Measurements from ENCODE around the gene GREB1.

The GREB1 gene

GRCh38 chr2:11669454-11670291 is 135.8 kb downstream of the GREB1 start, which contains the start of gene NTSR2:
TSS of gene NTSR2 (minus strand) at chr2:11670195. CDS start at chr2:11670129, 66 bp downstream.
- no peak for TF ChIP-seq CTCF (IDR thresholded peaks at IDR 0.05; ENCODE audit: low read depth, low read length)
- Histone ChIP-seq H3K4me3 (ENCODE audit: low read depth, low read length) (no peak within 1 kb of the TSS), H3K9me3 (no peaks in the 10 kb centered on the region)

GRCh38 chr2:11672407-11672806 is 138.6 kb downstream of the GREB1 start:
- Histone ChIP-seq H3K27me3 (no peaks in the 10 kb centered on the region), H3K9me3 (no peaks in the 10 kb centered on the region), H3K4me3 (ENCODE audit: low read depth, low read length) (no peak overlapping the region), H3K4me1 (no peaks in the 10 kb centered on the region), H3K36me3 (no peaks in the 10 kb centered on the region)
- TF ChIP-seq CTCF (IDR thresholded peaks at IDR 0.05; ENCODE audit: low read depth, low read length): no peak
- DNase-seq: no peak

More at GRCh38 chr2:11669454-11670291, 135.8 kb downstream of the GREB1 start, which contains the start of gene NTSR2:
- DNase-seq: no peak
- Histone ChIP-seq H3K36me3 (no peaks in the 10 kb centered on the region), H3K27me3 (no peaks in the 10 kb centered on the region), H3K4me1 (no peaks in the 10 kb centered on the region)

GRCh38 chr2:11674983-11675382 is 141.1 kb downstream of the GREB1 start:
- Histone ChIP-seq H3K9me3 (no peaks in the 10 kb centered on the region), H3K4me1 (no peaks in the 10 kb centered on the region), H3K27me3 (no peaks in the 10 kb centered on the region), H3K4me3 (ENCODE audit: low read depth, low read length) (no peak overlapping the region), H3K36me3 (no peaks in the 10 kb centered on the region)
- TF ChIP-seq CTCF (IDR thresholded peaks at IDR 0.05; ENCODE audit: low read depth, low read length): no peak
- DNase-seq: no peak

GRCh38 chr2:11675423-11676112 is 141.7 kb downstream of the GREB1 start:
- no peak for DNase-seq
- Histone ChIP-seq H3K4me1 (no peaks in the 10 kb centered on the region), H3K9me3 (no peaks in the 10 kb centered on the region), H3K27me3 (no peaks in the 10 kb centered on the region), H3K36me3 (no peaks in the 10 kb centered on the region), H3K4me3 (ENCODE audit: low read depth, low read length) (no peak overlapping the region)
- no peak for TF ChIP-seq CTCF (IDR thresholded peaks at IDR 0.05; ENCODE audit: low read depth, low read length)

- TF ChIP-seq CTCF (IDR thresholded peaks at IDR 0.05; ENCODE audit: low read depth, low read length): no peak
Observed at GRCh38 chr2:11676640-11677039, 142.8 kb downstream of the GREB1 start.

More at GRCh38 chr2:11676640-11677039, 142.8 kb downstream of the GREB1 start:
- DNase-seq: no peak
- Histone ChIP-seq H3K9me3 (no peaks in the 10 kb centered on the region), H3K4me3 (ENCODE audit: low read depth, low read length) (no peak overlapping the region), H3K36me3 (no peaks in the 10 kb centered on the region), H3K27me3 (no peaks in the 10 kb centered on the region), H3K4me1 (no peaks in the 10 kb centered on the region)
